ENCODE data around the gene SLC25A53. TPM values are rescaled to one million over a fixed set of nuclear protein-coding genes. Genes with fewer than 3 reads are reported as not detected.

SLC25A53 gene
- total and polyA plus RNA-seq, 2 of the 4 experiments (the other 2 are of a cell fraction), result 3.7 to 5.9 TPM

- H3K4me3 ChIP-seq (ENCODE audit: insufficient read depth, low read depth, low read length), result no peak overlapping the region
- no peak overlapping the region for H2AK9ac ChIP-seq (replicated peaks; ENCODE audit: low read depth, low read length, poor library complexity)
- H2BK120ac ChIP-seq (ENCODE audit: low read depth, low read length), result no peak overlapping the region
- H3K14ac ChIP-seq (replicated peaks; ENCODE audit: low read depth, low read length), result no peak overlapping the region
- no peaks in the 10 kb centered on the region for H3K36me3 ChIP-seq (ENCODE audit: control insufficient read depth, insufficient read depth, low read length)
- no peak overlapping the region for H2AK5ac ChIP-seq (ENCODE audit: low read depth, low read length)
- no peaks in the 10 kb centered on the region for H3K9me3 ChIP-seq (ENCODE audit: control insufficient read depth, insufficient read depth, low read length)
- no peak overlapping the region for H2AFZ ChIP-seq (replicated peaks; ENCODE audit: low read length, poor library complexity)
- H2BK5ac ChIP-seq (ENCODE audit: low read depth, low read length, poor library complexity, severe bottlenecking), result no peak overlapping the region
- no peak overlapping the region for H2BK15ac ChIP-seq (ENCODE audit: low read depth, low read length)
- no peaks in the 10 kb centered on the region for H4K20me1 ChIP-seq (ENCODE audit: insufficient read depth, low read length)
- ChIA-PET CTCF (interaction anchor here (0.6 to 1.6 kb wide), 8 partner anchors 10 to 728 kb away, joined by 3 to 5 read pairs (median 3); no protein-coding TSS in a partner anchor), POLR2A (ENCODE audit: unreplicated experiment) (no interaction called here)
- dilution Hi-C loops (cut with HindIII; ENCODE audit: low sequenced_read_pairs, unreplicated experiment), result no loop called here
- no peak overlapping the region for H3K9ac ChIP-seq (ENCODE audit: low read depth, low read length)
- no peak overlapping the region for H3K4ac ChIP-seq (ENCODE audit: low read depth, low read length)
- H3K18ac ChIP-seq (ENCODE audit: low read depth, low read length), result no peak overlapping the region
- in situ Hi-C loops (cut with MboI; ENCODE audit: low sequenced_read_pairs), result no loop called here
- H4K5ac ChIP-seq (ENCODE audit: low read depth, low read length), result no peak overlapping the region
- intact Hi-C loops (cut with micrococcal nuclease), result loop anchor here (1.0 to 10.0 kb wide), 3 partner anchors 76 to 1000 kb away; no protein-coding TSS in a partner anchor
- H3K27ac ChIP-seq (ENCODE audit: insufficient read depth, low read length), result no peak overlapping the region
- WGBS, 2 experiments (ENCODE audit: extremely low coverage in 2 of 2, insufficient read length in 1 of 2), result no CpG with 5 or more reads among the region's 1 CpG
- no peak overlapping the region for H2BK20ac ChIP-seq (ENCODE audit: low read depth, low read length)
- no TSS peak for BruUV-seq (replicated peaks)
- H3K79me1 ChIP-seq (ENCODE audit: low read depth in 1 of 2, low read length in 2 of 2), result no peaks in the 10 kb centered on the region
- no peak for TF ChIP-seq CEBPB (IDR thresholded peaks at IDR 0.05; ENCODE audit: low read depth, low read length)
- TF ChIP-seq RFX5 (IDR thresholded peaks at IDR 0.05; ENCODE audit: low read depth, low read length), result no peak
- no peak for TF ChIP-seq SMC3 (IDR thresholded peaks at IDR 0.05; ENCODE audit: low read depth, low read length)
- no peak for TF ChIP-seq RCOR1 (IDR thresholded peaks at IDR 0.05; ENCODE audit: insufficient replicate concordance, low read length)
- TF ChIP-seq BHLHE40 (IDR thresholded peaks at IDR 0.05; ENCODE audit: low read depth, low read length), result no peak
- no peak for TF ChIP-seq FOS (IDR thresholded peaks at IDR 0.05; ENCODE audit: low read depth, low read length)
- no peak for TF ChIP-seq USF2 (IDR thresholded peaks at IDR 0.05; ENCODE audit: low read depth, low read length)
- no peak for TF ChIP-seq CTCF (conservative IDR thresholded peaks at IDR 0.05; ENCODE audit: low read depth, low read length)
- TF ChIP-seq ELK1 (IDR thresholded peaks at IDR 0.05; ENCODE audit: borderline replicate concordance, low read depth, low read length), result no peak
- no peak for TF ChIP-seq CHD1 (IDR thresholded peaks at IDR 0.05; ENCODE audit: low read depth, low read length)
- H3K4me2 ChIP-seq (ENCODE audit: low read depth, low read length), result no peak overlapping the region
- H4K91ac ChIP-seq (ENCODE audit: insufficient read depth, low read depth, low read length), result no peak overlapping the region
- no peaks in the 10 kb centered on the region for H3K27me3 ChIP-seq (ENCODE audit: control insufficient read depth, insufficient read depth, low read length)
- H3K9me1 ChIP-seq (ENCODE audit: insufficient read depth, low read length), result no peaks in the 10 kb centered on the region
- no peaks in the 10 kb centered on the region for H3K4me1 ChIP-seq (ENCODE audit: control insufficient read depth, insufficient read depth, low read length)
- no peak overlapping the region for H3K56ac ChIP-seq (ENCODE audit: extremely low read depth, insufficient read depth, low read length)
- DNase-seq, result no peak
- H3K23ac ChIP-seq (ENCODE audit: low read depth, low read length), result no peak overlapping the region
- no peak overlapping the region for H4K8ac ChIP-seq (ENCODE audit: low read depth in 2 of 2, low read length in 2 of 2)
- peak; percentile 48 for ATAC-seq (ENCODE audit: low read depth)
These were observed 38.2 kb upstream of the SLC25A53 start for GRCh38 chrX:104195013-104195412.

Measured in IMR-90 (cell line).